Right lobe of liver (tissue), 6 donors: ENCODE results near the gene R3HDM2. TPM values are rescaled to one million over a fixed set of nuclear protein-coding genes. Genes with fewer than 3 reads are reported as not detected.

Experiments
- ATAC-seq, 4 donors: fragments of 200-7000 bp; cut with Tn5 transposase; one replicate each; pipeline ENCODE4 v1.9.1; 2020; ENCODE audit warnings: mild to moderate bottlenecking in 4 of 4, moderate library complexity in 4 of 4
- DNase-seq, 3 donors: peaks; one replicate each; pipeline ENCODE4 v3.0.0-alpha.2; 2020
- H3K27ac ChIP-seq, 3 donors: fragments of 200-600 bp; one replicate each; pipeline ENCODE4 v1.8.0; 2022
- H3K27me3 ChIP-seq, 2 donors: fragments of 200-600 bp; one replicate each; pipeline ENCODE4 v1.8.0; 2022
- H3K36me3 ChIP-seq, 4 donors: fragments of 200-600 bp; sonication (generic) in 1 of 4; one replicate each; pipeline versions ENCODE4 v1.5.1 to v1.8.0; 2017 to 2022; ENCODE audit warnings: control low read depth in 1 of 4
- H3K4me1 ChIP-seq, 4 donors: fragments of 200-600 bp; sonication (generic) in 1 of 4; one replicate each; pipeline versions ENCODE4 v1.5.1 to v1.8.0; 2017 to 2022; ENCODE audit warnings: control low read depth in 1 of 4
- H3K4me3 ChIP-seq, 3 donors: fragments of 200-600 bp; one replicate each; pipeline ENCODE4 v1.8.0; 2022
- H3K9me3 ChIP-seq, 4 donors: fragments of 200-600 bp; sonication (generic) in 1 of 4; one replicate each; pipeline versions ENCODE4 v1.5.1 to v1.8.0; 2017 to 2022; ENCODE audit warnings: control low read depth in 1 of 4
- POLR2A ChIP-seq: fragments of 450-650 bp; IDR thresholded peaks from one replicate; pipeline ENCODE4 v1.6.1; 2017; ENCODE audit warnings: antibody characterized with exemption, mild to moderate bottlenecking
- WGBS: methylation state at CpG from one replicate; pipeline ENCODE4 v1.1.6; 2018; ENCODE audit warnings: low coverage, low lambda C conversion rate; ENCODE audit not compliant: insufficient coverage; ENCODE audit errors: missing lambda C conversion rate; 5-methylcytosine and 5-hydroxymethylcytosine counted together
- intact Hi-C, 2 donors: fragments of 100-400 bp; cut with DNase I; formaldehyde crosslinking; loops; one replicate each; pipeline versions ENCODE4 v1.11.2 to v1.14.1; 2022
- total RNA-seq, 6 experiments: library from RNA; depleted of rRNA in 2 of 6; stranded (reverse); fragments of >200 nt in 2 of 6; fragmentation: NEBNext Ultra II Directional in 3 of 6; extraction: Animal tissue kit (Norgen Biotek cat#: 25700) in 3 of 6; gene quantifications; one replicate each; pipeline versions ENCODE4 v1.1.0 to v1.2.4, GENCODE V29; 2016 to 2023
- TF ChIP-seq, protein P1 (sequence below), 4 donors: fragments of 200-600 bp in 3 of 4; fragments of 450-650 bp in 1 of 4; IDR thresholded peaks; one replicate each; pipeline versions ENCODE4 v1.5.1 to v1.8.0; 2016 to 2022; ENCODE audit warnings: antibody characterized with exemption in 4 of 4, mild to moderate bottlenecking in 2 of 4
- donor health status: DM: no; HTN: yes; CAD: no.
- donor health status: DM: no; HTN: no; CAD: no.
- donor health status: DM: no; HTN: no; CAD: no.
- donor health status: DM: no; HTN: yes; CAD: no.
- donor health status: DM: no; HTN: yes; CAD: no.

R3HDM2 gene
- total RNA-seq, 6 experiments from 2014 or later, result 25.3 to 48.0 (median 35.9) TPM

DNA sequence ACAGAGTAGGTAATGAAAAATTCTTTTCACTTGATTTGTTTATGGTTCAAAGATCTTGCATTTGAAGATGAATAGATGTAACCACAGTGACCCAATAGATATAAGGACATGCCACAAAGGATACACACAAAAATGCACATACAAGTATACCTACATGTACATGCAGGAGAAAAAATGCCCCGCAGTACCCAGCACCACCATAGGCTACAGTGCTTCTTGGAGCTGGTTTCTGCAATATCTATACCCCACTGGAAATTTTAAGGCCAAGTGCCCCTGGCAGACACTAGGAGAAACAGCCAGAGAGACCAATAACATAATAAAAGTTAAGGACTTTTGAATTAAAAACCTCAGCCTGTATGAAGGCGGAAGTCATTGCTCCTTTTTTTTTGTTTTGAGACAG lies 167.7 kb downstream of the R3HDM2 start:
- Histone ChIP-seq H3K4me3 (no peak overlapping the region), H3K27ac (peak overlapping the region in 2 of 3 donors; percentile 16 to 82), H3K27me3 (no peaks in the 10 kb centered on the region), H3K4me1 (peaks cover 0 to 60% (median 33%) of the 10 kb centered on the region in 4 donors), H3K36me3 (peaks cover 0 to 27% (median 10%) of the 10 kb centered on the region in 4 donors), H3K9me3 (no peaks in the 10 kb centered on the region)
- TF ChIP-seq, protein P1, sequence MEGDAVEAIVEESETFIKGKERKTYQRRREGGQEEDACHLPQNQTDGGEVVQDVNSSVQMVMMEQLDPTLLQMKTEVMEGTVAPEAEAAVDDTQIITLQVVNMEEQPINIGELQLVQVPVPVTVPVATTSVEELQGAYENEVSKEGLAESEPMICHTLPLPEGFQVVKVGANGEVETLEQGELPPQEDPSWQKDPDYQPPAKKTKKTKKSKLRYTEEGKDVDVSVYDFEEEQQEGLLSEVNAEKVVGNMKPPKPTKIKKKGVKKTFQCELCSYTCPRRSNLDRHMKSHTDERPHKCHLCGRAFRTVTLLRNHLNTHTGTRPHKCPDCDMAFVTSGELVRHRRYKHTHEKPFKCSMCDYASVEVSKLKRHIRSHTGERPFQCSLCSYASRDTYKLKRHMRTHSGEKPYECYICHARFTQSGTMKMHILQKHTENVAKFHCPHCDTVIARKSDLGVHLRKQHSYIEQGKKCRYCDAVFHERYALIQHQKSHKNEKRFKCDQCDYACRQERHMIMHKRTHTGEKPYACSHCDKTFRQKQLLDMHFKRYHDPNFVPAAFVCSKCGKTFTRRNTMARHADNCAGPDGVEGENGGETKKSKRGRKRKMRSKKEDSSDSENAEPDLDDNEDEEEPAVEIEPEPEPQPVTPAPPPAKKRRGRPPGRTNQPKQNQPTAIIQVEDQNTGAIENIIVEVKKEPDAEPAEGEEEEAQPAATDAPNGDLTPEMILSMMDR (IDR thresholded peaks at IDR 0.05), result no peak
- no peak for TF ChIP-seq POLR2A
- WGBS, result 76% methylated on average over 2 of the region's 2 CpGs
- ATAC-seq (no peak), DNase-seq (no peak)
- intact Hi-C loops, result no loop called here

DNA sequence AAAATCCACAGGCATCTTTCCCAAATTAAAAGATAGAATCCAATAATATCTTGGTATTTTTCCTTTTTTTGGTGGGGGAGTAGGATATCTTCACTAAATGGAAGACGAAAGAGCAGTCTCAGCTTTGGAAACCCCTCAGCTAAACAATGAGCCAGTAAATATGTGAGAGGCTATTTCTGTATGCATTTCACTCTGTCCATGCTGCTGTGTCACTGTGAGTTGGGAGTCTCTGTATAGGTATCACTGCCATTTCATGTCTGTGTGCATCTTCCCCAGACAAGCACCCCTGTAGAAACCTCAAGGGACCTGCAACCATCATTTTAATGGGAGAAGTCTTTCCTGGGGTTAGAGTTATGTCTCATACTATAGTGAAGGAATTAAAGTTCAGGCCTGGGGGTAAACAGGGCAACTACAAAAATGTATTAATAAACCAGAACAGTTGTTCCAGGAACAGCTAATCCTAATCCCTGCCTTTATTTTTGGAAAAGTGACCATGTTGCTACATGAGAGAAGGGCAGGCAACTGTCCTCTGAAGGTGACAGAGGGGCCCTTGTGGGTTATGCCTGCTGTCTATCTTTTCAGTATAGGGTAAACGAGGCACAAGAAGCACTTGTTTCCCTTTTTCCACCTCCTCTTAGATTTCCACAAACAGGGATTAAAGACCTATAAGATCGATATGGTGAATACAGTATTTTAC lies 168.6 kb downstream of the R3HDM2 start:
- WGBS, result 81% methylated on average over 3 of the region's 3 CpGs
- Histone ChIP-seq H3K36me3 (peaks cover 2 to 26% (median 11%) of the 10 kb centered on the region in 4 donors), H3K27me3 (no peaks in the 10 kb centered on the region), H3K9me3 (no peaks in the 10 kb centered on the region), H3K27ac (peak overlapping the region; percentile 0 to 88 (median 82)), H3K4me1 (peaks cover 0 to 65% (median 36%) of the 10 kb centered on the region in 4 donors), H3K4me3 (no peak overlapping the region)
- ATAC-seq (no peak), DNase-seq (no peak)
- intact Hi-C loops, result no loop called here
- TF ChIP-seq, protein P1 (IDR thresholded peaks at IDR 0.05), result no peak
- TF ChIP-seq POLR2A, result no peak

DNA sequence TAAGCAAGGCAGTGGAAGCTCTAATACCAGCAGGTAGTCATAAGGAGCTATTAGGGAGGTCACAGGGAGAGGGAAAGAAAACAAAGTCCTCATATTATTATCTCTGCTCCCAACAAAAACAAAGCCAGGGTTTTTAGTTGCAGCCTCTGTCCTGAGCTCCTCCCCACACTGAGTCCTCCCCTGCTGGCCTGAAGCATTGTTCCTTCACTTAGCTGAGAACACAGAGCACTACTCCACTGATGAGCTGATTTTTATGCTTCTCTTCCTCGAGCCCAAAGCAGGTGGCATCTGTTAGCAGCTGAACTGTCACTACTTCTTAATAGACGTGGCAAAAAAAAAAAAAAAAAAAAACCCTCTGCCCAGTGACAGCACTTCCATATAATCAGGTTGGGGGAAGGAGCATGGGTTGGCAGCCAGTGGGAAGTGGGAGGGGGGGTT lies 169.4 kb downstream of the R3HDM2 start:
- Histone ChIP-seq H3K27ac (peak overlapping the region; percentile 82 to 88 (median 87)), H3K4me3 (no peak overlapping the region), H3K9me3 (no peaks in the 10 kb centered on the region), H3K4me1 (peaks cover 0 to 65% (median 36%) of the 10 kb centered on the region in 4 donors), H3K36me3 (peaks cover 4 to 25% (median 14%) of the 10 kb centered on the region in 4 donors), H3K27me3 (no peaks in the 10 kb centered on the region)
- intact Hi-C loops, result no loop called here
- 30% methylated on average over 2 of the region's 2 CpGs for WGBS
- TF ChIP-seq POLR2A, result no peak
- TF ChIP-seq, protein P1 (IDR thresholded peaks at IDR 0.05), result no peak
- ATAC-seq (peak in 3 of 4 donors; percentile 4 to 34 (median 5)), DNase-seq (no peak)

DNA sequence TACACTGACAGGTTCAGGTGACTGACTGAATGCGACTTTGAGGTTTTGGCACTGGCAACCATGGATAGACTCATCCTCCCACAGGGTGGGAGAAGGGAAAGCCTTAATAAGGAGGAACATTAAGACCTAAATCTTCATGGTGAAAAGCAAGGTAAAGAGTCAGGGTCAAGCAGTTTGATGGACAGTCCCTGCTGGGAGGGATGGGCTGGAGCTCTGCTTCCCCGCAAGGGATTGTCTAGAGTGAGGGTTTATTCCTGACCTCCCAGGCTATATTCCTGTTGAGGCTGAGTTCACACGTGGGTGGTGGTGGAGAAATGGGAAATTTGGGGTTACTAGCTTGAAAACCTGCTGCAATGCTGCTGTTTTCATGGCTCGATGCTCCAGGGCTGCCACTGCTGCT lies 170.5 kb downstream of the R3HDM2 start:
- DNase-seq, result no peak
- H3K4me3 ChIP-seq, result peak overlapping the region in 1 of 3 donors; percentile 2
- TF ChIP-seq POLR2A, result no peak
- TF ChIP-seq, protein P1 (IDR thresholded peaks at IDR 0.05), result no peak
- peak overlapping the region; percentile 82 to 88 (median 87) for H3K27ac ChIP-seq
- no peaks in the 10 kb centered on the region for H3K27me3 ChIP-seq
- H3K9me3 ChIP-seq, result no peaks in the 10 kb centered on the region
- no peak for ATAC-seq
- peaks cover 0 to 65% (median 36%) of the 10 kb centered on the region in 4 donors for H3K4me1 ChIP-seq
- 48% methylated on average over 4 of the region's 4 CpGs for WGBS
- intact Hi-C loops, result no loop called here
- H3K36me3 ChIP-seq, result peaks cover 5 to 26% (median 16%) of the 10 kb centered on the region in 4 donors
